Psoas muscle (tissue), 8 donors: ENCODE results near the gene JAKMIP1. TPM values are rescaled to one million over a fixed set of nuclear protein-coding genes. Genes with fewer than 3 reads are reported as not detected.

Source experiments
- ATAC-seq, 4 donors: fragments of 200-7000 bp; cut with Tn5 transposase; one replicate each; pipeline ENCODE4 v1.9.1; 2020; ENCODE audit warnings: moderate library complexity in 3 of 4, mild to moderate bottlenecking in 2 of 4
- DNase-seq, 2 donors: peaks; one replicate each; pipeline ENCODE4 v3.0.0-alpha.2; 2020
- H3K27ac ChIP-seq: fragments of 200-600 bp; one replicate; pipeline ENCODE4 v1.8.0; 2022
- H3K27me3 ChIP-seq, 3 donors: fragments of 200-600 bp in 1 of 3; one replicate each; pipeline versions ENCODE4 v1.6.1 to v1.8.0; 2013 to 2022; ENCODE audit warnings: low read length in 2 of 3, mild to moderate bottlenecking in 2 of 3, moderate library complexity in 1 of 3; ENCODE audit not compliant: insufficient read depth in 3 of 3
- H3K36me3 ChIP-seq, 2 donors: fragments of 200-600 bp in 1 of 2; one replicate each; pipeline versions ENCODE4 v1.6.1 to v1.8.0; 2013 to 2022; ENCODE audit warnings: low read depth in 1 of 2, mild to moderate bottlenecking in 1 of 2, moderate library complexity in 1 of 2; ENCODE audit not compliant: insufficient read depth in 1 of 2
- H3K4me1 ChIP-seq: fragments of 200-600 bp; one replicate; pipeline ENCODE4 v1.8.0; 2022
- H3K4me3 ChIP-seq: fragments of 200-600 bp; one replicate; pipeline ENCODE4 v1.8.0; 2022; ENCODE audit warnings: mild to moderate bottlenecking
- H3K9me3 ChIP-seq: fragments of 200-600 bp; one replicate; pipeline ENCODE4 v1.8.0; 2022
- WGBS, 3 donors: extraction: QIAGEN DNeasy Blood & Tissue Kit; methylation state at CpG; one replicate each; pipeline versions ENCODE4 v1.1.6 to v1.1.7; 2013; 5-methylcytosine and 5-hydroxymethylcytosine counted together
- intact Hi-C, 2 donors: fragments of 100-400 bp; cut with DNase I; formaldehyde crosslinking; loops; one replicate each; pipeline versions ENCODE4 v1.11.0 to v1.14.2; 2022
- polyA plus RNA-seq, 3 donors: library from polyadenylated mRNA; stranded (reverse); fragments of 200-250 nt; gene quantifications; one replicate each; pipeline ENCODE4 v1.2.3, GENCODE V29; 2013
- total RNA-seq, 4 donors: library from RNA; stranded (reverse); fragmentation: NEBNext Ultra II Directional in 2 of 4; extraction: Animal tissue kit (Norgen Biotek cat#: 25700) in 2 of 4; gene quantifications; one replicate each; pipeline versions ENCODE4 v1.2.1 to v1.2.4, GENCODE V29; 2021 to 2023
- TF ChIP-seq, protein P1 (sequence below): fragments of 200-600 bp; IDR thresholded peaks from one replicate; pipeline ENCODE4 v1.8.0; 2022; ENCODE audit warnings: antibody characterized with exemption
- donor health status: healthy with polysubstance abuse.
- donor health status: DM: no; HTN: no; CAD: no; lungs with moderate emphysema.
- donor health status: Bipolar disorder and iron deficiency.
- donor health status: healthy.
- donor health status: DM: yes; HTN: yes; CAD: no.
- donor health status: DM: no; HTN: no; CAD: no.
- donor health status: DM: no; HTN: no; CAD: no.
- donor health status: DM: yes; HTN: yes; CAD: no.

Gene JAKMIP1
- total and polyA plus RNA-seq, 7 donors = 0.04 TPM; not detected in 6

DNA sequence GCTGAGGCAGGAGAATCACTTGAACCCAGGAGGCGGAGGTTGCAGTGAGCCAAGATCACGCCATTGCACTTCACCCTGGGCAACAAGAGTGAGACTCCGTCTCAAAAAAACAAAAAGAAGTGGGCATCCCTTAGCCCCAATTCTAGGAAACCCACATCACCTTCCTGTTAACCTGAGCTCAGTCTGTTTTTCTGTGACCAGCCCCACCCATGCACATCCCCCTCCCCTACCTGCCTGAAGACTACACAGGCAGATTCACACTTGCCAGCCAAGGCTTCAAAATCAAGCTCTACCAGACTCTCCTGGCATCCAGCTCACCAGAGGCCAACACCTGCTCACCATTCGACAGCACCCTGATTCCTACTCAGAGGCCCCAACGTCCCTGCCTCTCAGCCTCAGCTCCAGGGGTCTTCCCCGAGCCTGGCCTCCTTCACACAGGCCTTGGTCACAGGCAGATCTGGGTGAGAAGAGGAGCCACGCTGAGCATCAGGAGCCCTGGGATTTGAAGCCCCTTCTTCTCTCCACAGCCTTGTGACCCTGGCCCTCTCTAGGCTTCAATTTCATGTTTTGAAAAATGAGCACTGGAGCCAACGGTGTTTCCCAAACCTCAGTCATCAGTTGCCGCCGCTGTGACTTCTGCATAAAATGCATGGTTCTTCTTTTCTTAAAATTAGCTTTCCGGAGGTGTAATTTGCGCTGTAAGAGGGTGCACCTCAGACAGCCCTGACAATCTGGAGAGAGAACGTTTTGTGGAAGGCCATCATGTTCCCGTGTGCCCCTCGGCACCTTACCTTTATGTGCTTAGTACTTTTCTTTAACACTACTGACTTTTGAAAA lies 47.3 kb downstream of the JAKMIP1 start:
- no peak for ATAC-seq
- no peak overlapping the region for H3K27ac ChIP-seq
- no peaks in the 10 kb centered on the region for H3K4me1 ChIP-seq
- intact Hi-C loops = no loop called here
- H3K36me3 ChIP-seq = no peaks in the 10 kb centered on the region
- H3K4me3 ChIP-seq = no peak overlapping the region
- TF ChIP-seq, protein P1, sequence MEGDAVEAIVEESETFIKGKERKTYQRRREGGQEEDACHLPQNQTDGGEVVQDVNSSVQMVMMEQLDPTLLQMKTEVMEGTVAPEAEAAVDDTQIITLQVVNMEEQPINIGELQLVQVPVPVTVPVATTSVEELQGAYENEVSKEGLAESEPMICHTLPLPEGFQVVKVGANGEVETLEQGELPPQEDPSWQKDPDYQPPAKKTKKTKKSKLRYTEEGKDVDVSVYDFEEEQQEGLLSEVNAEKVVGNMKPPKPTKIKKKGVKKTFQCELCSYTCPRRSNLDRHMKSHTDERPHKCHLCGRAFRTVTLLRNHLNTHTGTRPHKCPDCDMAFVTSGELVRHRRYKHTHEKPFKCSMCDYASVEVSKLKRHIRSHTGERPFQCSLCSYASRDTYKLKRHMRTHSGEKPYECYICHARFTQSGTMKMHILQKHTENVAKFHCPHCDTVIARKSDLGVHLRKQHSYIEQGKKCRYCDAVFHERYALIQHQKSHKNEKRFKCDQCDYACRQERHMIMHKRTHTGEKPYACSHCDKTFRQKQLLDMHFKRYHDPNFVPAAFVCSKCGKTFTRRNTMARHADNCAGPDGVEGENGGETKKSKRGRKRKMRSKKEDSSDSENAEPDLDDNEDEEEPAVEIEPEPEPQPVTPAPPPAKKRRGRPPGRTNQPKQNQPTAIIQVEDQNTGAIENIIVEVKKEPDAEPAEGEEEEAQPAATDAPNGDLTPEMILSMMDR = no peak
- WGBS, 3 donors = 66 to 71% (median 68%) methylated on average over 15 of the region's 15 CpGs
- no peak for DNase-seq
- H3K9me3 ChIP-seq = no peaks in the 10 kb centered on the region
- peaks cover 0 to 23% (median 4%) of the 10 kb centered on the region in 3 donors for H3K27me3 ChIP-seq

DNA sequence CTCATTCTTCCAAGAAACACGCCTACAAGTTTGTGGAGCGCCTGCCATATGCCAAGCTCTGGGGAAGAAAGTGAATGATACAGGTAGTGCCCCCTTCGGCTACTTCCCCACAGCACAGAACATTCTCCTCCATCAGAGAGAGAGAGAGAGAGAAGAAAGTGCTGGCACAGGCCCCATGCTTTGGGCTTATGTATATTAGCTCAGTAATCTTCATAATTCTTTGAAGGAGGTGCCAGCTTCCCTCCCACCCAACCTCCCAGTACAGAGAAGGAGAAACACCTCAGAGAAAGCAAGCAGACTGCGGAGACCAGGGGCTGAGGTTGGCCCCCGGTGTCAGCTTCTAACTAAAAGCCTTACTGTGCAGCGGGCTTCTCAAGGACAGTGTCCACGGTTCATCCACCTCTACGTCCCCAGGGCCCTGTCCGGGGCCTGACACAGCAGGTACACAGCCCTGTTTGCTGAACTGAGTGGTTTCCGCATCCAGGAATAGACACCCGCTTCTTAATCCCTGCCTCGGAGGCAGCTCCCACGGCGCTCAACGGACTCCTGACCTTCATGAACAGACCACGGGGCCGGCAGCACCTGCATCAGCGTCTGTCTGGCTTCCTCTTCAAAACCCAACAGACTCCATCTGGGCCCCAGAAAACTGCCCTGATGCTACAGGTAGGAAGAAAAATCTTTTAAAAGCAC lies 50.2 kb downstream of the JAKMIP1 start:
- 78 to 81% (median 79%) methylated on average over 18 of the region's 18 CpGs for WGBS, 3 donors
- Histone ChIP-seq H3K4me1 (no peaks in the 10 kb centered on the region), H3K4me3 (no peak overlapping the region), H3K27me3 (peaks cover 0 to 23% (median 4%) of the 10 kb centered on the region in 3 donors), H3K27ac (no peak overlapping the region), H3K36me3 (no peaks in the 10 kb centered on the region), H3K9me3 (no peaks in the 10 kb centered on the region)
- intact Hi-C loops = no loop called here
- TF ChIP-seq, protein P1 = no peak
- ATAC-seq (no peak), DNase-seq (no peak)

DNA sequence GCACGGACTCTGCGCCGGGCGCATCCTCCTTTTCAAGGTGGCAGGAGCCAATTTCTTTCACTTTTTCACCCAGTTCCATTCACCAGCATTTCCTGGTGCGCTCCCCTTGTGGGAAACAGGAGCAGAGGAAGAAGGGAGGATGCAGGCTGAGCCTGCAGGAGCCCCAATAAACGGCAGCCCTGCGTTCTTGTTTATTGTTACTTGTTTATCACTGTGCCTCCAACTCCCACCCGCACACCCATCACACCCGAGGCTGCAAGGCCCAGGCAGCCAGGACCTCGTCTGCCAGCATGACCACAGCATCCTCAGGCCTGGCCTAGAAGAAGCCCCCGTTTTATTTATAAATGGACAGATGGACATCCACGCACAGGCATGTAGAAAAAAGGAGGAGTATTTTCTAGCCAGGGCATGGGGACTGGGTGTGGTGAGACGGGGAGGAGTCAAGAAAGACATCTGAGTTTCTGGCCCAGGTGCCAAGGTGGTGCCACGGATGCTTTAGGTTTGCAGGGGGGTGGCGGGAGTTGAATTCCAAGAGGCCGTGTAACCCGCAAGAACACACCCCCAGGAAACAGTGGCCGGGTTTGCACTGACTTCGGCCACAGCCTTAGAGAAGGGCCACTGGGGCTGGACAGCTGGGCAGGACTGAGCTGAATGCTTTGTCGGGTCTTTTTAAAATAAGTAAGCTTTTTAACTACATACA lies 51.7 kb downstream of the JAKMIP1 start:
- intact Hi-C loops = no loop called here
- H3K9me3 ChIP-seq = no peaks in the 10 kb centered on the region
- TF ChIP-seq, protein P1 = no peak
- ATAC-seq (no peak), DNase-seq (no peak)
- H3K4me1 ChIP-seq = no peaks in the 10 kb centered on the region
- H3K36me3 ChIP-seq = no peaks in the 10 kb centered on the region
- peaks cover 0 to 23% (median 4%) of the 10 kb centered on the region in 3 donors for H3K27me3 ChIP-seq
- WGBS, 3 donors = 73 to 75% (median 74%) methylated on average over 20 of the region's 20 CpGs
- no peak overlapping the region for H3K4me3 ChIP-seq
- no peak overlapping the region for H3K27ac ChIP-seq

DNA sequence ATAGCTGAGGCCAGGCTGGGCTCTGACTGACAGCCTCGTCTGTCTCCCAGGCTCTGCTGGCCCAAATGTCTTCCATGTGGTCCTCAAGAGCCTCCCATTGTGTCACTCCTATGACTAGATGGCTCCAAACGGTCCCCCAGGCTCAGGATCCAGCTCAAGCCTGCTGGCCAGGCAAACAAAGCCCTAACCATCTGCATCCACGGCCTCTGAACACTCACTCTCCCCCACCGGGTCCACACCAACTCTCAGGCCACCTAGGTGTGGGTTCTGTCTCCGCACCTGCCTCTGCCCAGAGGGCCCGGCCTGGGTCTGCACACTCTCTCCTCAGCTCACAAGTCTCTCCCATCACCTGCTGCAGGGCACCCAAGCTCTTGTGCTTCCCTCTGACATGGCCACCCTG lies 52.9 kb downstream of the JAKMIP1 start:
- intact Hi-C loops = no loop called here
- TF ChIP-seq, protein P1 = no peak
- Histone ChIP-seq H3K4me3 (no peak overlapping the region), H3K27me3 (peaks cover 0 to 23% (median 2%) of the 10 kb centered on the region in 3 donors), H3K9me3 (no peaks in the 10 kb centered on the region), H3K4me1 (no peaks in the 10 kb centered on the region), H3K36me3 (no peaks in the 10 kb centered on the region), H3K27ac (no peak overlapping the region)
- 62 to 68% (median 66%) methylated on average over 6 of the region's 6 CpGs for WGBS, 3 donors
- DNase-seq (no peak), ATAC-seq (no peak)
